Fibroblast of skin of right biceps (primary cell): ENCODE measurements around the gene TCF4.
A peak's percentile ranks its signal among the peaks of the same experiment; 100 is the strongest.

Experiments
- DNase-seq: peaks from one replicate; pipeline ENCODE4 v3.0.0-alpha.2; 2013

Gene TCF4

GRCh38 chr18:55314615-55315237, 273.3 kb downstream of the TCF4 start:
- no peak for DNase-seq

- no peak for DNase-seq
These were observed 274.0 kb downstream of the TCF4 start for GRCh38 chr18:55314031-55314430.

GRCh38 chr18:55310863-55311262, 277.1 kb downstream of the TCF4 start:
- no peak for DNase-seq

DNA sequence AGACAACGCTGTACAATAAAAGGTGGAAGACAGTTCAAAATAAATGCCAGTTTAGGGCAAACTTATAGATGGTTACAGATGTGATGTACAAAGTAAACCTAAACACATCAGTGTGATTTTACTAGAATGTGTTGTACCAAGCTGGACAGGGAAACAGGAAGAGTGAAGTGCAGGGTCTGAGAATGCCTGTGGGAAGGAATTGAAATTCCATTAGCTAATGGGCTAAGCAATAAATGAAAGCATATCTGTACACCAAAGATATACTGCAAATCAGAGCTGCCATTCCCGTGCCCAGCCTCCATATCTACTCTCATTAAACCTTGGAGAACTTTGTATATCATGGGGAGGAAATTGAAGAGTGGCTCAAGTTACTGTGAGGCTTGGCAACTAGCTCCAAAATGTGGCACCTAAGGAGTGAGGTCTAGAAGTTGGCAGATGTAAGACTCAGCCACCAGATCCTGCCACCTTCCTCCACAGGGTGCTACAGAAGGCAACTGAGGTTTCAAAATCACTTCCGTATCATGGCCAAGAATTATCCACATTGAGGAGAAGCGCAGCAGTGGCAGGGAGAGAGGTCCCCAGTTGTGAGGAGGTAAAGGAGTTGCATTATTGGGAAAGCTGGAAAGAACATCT, 277.8 kb downstream of the TCF4 start:
- no peak for DNase-seq

DNA sequence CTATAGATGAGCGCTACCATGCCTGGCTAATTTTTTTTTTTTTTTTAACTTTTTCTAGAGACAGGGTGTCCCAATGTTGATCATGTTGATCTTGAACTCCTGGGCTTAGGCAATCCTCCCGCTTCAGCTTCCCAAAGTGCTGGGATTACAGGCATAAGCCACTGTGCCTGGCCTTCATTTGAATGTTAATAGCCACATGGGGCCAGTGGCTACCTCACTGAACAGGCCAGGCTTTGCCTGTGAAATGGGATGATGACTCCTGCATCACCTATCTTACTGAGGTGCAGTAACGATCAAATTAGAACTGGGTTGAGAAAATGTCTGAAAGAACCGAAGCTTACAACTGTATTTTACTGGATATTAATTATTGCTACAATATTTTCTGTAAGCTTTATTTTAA, 278.7 kb downstream of the TCF4 start:
- DNase-seq, result no peak

GRCh38 chr18:55307505-55307904, 280.5 kb downstream of the TCF4 start:
- no peak for DNase-seq

GRCh38 chr18:55306359-55307024, 281.5 kb downstream of the TCF4 start:
- DNase-seq, result no peak

DNA sequence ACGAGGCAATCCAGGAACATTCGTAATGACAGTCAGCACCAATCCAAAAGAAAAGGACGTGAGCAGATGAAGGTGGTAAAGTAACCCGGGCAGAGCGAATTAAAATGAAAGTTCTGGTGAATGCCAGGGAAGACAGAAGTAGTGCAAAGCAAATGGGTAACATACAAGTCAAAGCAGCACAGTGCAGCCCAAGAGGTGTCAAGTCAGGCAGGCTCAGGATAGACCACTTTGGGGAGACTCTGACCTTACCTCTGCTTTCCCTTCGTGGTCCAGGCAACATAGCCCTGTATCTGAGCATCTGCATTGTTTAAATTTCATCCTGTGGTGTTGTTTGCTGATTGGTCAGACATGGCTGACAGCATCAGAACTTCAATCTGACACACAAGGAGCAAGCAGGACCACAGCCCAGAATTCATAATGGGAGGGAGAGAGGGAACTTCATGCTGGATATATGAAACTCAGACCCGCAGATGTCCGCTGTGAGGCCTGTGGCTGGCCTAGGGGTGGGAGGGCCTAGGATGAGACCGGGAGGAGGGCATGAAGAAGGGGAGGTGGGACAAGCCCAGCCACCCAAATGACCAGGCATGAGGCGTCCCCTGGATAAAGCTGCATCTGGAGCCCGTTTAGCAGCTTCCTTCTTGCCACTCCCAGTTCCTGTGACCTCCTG, 285.7 kb downstream of the TCF4 start:
- DNase-seq, result peak; percentile 53

DNA sequence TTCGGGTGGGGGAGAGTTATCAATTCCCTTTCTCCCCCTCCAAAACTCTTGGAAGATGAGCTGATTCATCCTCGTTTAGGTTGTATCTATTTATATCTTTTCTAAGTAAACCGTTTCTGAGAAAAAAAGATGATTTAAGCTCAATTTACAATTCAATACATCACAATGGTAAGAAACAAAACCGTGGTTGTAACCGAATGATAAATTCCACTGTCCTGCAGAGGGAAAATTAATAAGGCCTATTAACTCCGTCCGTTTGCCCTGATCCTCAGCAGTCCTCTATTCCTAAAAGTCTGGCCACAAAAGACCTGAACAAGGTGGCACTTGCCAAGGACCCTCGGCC, 286.2 kb downstream of the TCF4 start:
- DNase-seq, result peak; percentile 46

GRCh38 chr18:55300936-55301531, 287.0 kb downstream of the TCF4 start:
- peak; percentile 42 for DNase-seq

GRCh38 chr18:55300421-55300935, 287.5 kb downstream of the TCF4 start:
- DNase-seq, result peak; percentile 92

DNA sequence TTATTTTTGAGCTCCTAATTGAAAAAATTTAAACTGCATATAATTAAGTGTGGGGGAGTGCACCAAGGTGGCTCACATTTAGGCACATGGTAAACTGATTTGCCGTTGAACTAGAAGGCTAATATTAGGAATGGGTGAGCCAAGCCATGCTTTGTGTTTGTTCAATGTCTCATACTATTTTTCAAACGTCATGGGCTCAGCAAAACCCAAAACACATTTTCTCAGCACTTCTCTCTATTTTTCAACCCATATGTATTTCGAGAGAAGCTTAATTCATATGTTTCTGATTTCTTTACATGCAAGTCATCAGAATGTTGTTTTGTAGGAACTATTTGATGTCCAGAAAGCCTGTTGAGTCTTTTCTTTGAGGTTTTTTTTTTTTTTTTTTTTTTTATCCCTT, 291.2 kb downstream of the TCF4 start:
- DNase-seq, result peak; percentile 66

DNA sequence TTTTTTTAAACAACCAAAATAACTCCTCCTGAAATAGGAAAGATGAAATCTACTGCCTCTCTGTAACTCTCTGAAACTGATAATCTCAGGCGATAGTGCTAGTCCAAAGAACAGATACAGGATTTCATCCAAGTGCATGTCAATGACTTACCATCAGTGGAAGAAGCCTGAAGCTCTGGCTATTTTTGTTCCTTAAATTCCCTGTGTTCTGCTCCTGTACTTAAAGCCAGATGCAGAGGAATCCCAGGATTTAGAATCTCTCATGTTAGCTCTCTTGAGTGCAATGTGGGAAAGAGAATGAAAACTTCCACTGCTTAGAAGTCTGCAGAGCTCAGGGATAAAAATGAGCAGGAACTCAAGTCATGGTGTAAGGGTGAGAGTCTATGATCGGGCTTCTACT, 291.9 kb downstream of the TCF4 start:
- no peak for DNase-seq

DNA sequence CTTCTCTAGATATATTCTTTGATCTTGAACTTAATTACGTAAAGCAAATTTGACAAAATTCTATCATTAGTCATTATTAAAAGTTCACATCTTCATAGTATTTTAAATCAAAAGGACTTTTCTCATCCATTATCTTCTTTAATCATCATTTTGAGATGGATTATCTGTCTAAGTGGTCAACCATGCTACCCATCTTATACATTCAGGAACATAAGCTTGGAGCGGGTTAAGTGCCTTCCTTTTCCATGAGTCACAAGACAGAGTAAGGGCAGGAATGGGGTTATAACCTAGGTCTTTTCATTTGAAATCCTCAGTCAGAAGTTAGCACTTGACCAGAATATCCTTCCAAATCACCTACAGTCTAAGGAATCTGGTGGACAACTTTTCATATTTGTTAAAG, 297.1 kb downstream of the TCF4 start:
- peak; percentile 70 for DNase-seq

GRCh38 chr18:55289775-55290174, 298.2 kb downstream of the TCF4 start:
- DNase-seq, result no peak

GRCh38 chr18:55289048-55289447, 298.9 kb downstream of the TCF4 start:
- no peak for DNase-seq

DNA sequence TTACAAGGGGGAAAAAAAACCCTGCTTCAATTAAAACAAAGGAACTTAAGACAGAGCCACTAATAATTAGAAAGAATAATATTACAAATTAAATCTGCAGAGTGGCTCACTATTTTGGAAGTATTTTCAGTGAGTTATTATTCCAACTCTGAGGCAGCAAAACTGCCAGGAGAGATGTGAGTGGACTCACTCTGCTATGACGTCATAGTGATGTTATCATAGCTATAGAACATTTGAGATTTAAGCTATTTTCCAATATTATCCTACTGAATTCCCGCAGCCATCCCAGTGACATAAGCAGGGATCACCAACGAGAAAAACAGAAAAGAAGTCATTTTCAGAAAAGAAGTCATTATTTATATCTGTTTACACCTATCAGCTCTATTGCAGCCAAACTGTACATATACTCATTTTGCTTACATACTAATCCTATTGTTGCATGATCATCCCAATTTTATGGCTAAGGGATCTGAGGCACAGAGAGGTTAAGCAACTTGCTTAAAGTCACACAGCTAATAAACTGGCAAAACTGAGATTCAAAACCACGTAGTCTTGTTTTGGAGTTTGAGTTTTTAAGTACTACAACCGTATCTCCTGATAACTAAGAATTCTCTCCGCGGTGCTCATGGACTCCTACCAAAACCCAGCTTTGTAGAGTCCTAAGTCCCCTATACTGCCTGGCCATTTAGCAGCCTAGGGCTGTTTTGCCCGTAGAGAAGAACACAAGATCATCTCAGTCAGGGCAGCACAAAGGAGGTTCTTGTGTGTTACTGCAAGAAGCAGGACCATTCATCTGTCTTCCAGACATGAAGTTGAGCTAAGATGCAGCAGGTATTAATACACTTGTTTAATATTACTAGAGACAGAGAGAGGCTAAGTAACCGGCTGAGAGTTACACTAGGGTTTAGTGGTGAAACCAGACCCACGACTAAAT, 299.8 kb downstream of the TCF4 start:
- DNase-seq, result peak; percentile 41

GRCh38 chr18:55287149-55287806, 300.7 kb downstream of the TCF4 start:
- no peak for DNase-seq

GRCh38 chr18:55286257-55286825, 301.7 kb downstream of the TCF4 start:
- DNase-seq, result no peak

DNA sequence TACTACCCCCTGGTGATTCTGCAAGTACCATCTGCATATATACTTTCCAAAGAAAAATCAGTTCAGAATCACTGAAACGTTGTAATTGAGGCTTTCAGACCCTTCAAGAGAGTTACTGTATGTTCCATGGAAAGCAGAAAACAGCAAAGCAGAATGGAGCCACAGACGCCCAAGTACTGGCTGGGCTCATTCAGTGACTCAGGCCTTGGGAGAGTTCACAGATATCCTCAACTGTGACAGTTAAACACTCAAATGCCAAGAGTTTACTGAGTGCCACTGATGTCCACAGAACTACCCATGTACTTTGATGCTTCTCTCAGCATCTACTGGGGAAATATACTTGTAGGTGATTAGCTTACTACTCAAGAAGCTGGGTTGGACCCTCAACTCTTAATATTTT, 303.4 kb downstream of the TCF4 start:
- no peak for DNase-seq

GRCh38 chr18:55283309-55283708, 304.7 kb downstream of the TCF4 start:
- DNase-seq, result no peak
